Activated gamma-delta T cell treated with Interleukin-2 at 50 U/mL for 16 hours (primary cell): ENCODE data around the gene DHRS7B.
"Not testable (repeated sequence)": the region's sequence is repeated elsewhere in the genome, so short reads cannot be mapped to it uniquely, and the experiment has no call there.

Source experiments
- DNase-seq: peaks from one replicate; pipeline ENCODE4 v3.0.0-alpha.2; 2020

The DHRS7B gene

DNA sequence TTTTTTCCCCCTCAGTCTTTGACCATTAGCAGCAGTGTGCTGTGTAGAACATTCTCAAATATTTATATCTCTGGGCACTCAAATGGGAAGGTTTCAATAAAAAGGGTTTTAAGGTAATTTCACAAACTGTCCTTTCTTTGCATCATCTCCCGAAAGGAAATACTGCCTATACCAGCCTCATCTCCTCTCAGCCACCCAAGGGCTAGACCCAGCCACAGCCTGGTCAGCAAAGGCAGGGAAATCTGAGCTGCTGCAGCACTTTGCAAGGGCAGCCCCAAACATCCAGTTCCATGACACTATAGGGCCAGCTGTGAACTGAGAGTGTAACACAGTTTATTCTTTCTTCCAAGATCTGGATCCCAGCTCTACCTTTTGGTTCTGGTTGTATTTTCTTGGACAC, 58.3 kb downstream of the DHRS7B start:
- DNase-seq = no peak

DNA sequence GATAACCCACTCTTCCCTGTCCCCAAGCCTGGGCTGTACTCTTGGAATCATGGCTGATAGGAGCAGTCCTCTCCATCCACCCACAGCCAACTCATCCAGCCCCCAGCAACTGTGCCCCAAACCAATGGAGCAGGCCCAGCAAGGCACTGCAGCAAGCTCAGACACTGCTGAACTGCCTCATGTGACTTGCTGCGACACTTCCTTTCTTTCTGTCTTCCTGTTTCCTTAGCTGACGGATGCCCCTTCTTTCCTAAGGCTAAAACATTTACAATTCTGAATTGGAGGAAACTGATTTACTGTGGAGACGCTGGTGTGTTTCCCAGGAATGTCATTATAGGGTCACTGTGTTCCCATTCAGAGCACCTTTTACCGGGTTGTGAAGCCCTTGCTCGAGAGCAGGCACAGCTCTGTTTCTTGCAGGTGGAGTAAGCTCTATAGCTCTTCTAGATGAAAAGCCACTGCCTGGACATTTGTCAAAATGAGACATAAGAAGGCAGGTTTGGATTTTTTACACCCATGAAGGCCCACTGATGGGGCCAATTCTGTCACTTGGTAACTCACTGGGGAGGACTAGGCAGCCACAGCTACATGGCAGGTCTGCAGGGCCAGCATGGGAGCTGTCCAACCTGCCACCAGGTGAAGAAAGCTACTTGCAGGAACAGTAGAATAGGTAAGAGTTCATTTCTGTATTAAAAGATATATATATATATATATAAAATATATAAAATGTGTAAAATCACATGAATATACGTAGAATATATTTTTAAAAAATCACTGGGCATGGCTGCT, 59.8 kb downstream of the DHRS7B start:
- no peak for DNase-seq

DNA sequence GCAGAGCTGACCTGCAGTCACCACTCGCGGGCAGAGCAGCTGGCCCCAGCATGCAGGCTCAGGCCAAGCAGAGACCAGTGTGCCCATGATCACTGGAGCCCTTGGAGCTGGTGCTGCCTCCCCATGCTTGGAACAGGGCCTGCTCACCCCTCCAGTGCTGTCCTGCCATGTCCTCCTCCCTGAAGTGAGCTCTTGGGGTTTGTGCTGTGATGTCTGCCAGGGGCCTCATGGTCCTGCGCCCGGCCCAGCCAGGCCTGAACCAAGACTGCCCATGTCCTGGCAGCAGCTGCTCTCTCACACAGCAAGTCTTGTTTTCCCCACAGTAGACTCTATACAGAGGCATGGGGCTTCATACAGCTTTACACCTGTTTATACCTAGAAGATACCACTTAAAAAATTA, 62.6 kb downstream of the DHRS7B start:
- no peak for DNase-seq

DNA sequence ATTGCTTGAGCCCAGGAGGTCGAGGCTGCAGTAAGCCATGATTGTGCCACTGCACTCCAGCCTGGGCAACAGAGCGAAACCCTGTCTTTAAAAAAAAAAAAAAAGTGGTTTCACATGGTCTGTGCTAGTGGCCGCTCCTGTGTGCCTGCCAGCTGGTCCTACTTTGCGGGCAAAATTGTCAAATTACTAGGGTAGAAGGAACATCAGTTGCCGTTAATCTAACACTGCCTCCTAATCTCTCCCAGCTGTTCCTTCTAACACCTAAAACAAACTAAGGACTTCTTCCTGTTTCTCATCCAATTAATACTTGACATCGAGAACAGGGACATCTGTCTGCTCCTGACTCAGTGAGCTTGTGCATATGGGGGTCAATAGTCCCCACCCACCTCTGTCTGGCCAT, 63.3 kb downstream of the DHRS7B start:
- DNase-seq = no peak

DNA sequence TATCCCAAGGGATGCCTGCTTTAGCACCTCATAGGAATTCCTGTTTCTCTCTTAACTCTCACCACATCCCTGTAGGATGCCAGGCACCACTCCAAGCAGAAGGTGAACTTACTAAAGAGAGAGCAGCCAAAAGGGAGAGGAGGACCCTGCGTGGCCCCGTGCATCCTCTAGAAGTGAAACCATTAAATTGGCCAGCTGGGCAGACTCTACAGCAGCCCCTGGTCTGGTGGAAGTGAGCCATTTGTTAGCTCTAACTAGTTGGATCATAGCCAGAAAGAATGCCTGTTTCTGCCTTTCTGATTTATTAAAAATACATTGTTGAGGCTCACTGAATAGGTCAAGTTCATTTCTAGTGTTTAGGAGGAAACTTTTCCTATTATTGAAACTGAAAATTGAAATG, 64.9 kb downstream of the DHRS7B start:
- DNase-seq = no peak

DNA sequence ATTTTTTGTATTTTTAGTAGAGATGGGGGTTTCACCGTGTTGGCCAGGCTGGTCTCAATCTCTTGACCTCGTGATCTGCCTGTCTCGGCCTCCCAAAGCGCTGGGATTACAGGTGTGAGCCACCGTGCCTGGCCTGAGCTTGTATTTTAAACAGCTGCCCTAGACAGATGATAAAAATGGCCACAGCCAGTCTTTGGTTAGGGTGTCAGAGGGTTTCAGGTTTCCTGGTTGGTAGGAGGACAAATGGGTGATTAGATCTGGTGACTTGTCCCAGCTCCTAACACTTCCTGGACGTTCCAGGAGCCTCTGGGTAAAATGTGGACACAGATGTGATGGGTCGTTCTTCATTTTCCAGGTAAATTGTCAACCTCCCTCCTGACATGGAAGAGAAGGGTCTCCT, 65.7 kb downstream of the DHRS7B start:
- not testable (repeated sequence) for DNase-seq

DNA sequence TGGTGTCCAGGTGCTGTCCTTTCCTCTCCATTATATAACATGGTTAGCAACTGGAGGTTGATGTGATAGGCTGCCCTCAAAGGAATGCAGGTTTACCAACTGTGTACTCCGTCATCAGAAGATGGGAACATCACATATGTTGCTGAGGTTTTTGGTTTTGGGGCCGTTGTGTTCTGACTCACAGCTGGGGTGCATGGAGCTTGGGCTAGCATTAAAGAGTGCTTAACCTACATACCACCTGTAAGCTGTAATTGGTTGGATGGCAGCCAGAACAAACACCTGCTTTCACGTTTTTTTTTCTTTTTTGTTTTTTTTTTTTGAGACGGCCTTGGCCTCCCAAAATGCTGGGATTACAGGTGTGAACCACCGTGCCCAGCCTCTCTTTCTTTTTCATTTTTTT, 66.3 kb downstream of the DHRS7B start:
- DNase-seq = no peak

DNA sequence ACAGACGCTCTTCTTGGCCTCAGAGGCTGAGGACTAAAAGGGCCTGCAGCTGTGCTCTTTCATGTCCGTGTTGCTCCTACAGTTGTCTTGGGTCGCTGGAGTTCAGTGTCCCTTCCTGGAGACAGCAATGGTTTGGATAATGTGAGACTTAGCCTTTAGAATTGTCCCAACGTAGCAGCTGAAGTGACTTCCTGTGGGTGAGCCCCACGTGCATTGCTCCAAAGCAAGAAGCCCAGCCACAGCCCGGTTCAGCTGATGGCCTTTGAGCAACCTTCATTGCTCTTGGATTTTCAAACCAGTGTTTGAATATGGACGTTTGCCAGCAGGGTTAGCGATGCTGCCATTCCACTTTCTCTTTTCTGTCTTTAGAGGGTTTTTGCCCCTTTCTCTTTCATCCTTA, 67.5 kb downstream of the DHRS7B start:
- DNase-seq = no peak

DNA sequence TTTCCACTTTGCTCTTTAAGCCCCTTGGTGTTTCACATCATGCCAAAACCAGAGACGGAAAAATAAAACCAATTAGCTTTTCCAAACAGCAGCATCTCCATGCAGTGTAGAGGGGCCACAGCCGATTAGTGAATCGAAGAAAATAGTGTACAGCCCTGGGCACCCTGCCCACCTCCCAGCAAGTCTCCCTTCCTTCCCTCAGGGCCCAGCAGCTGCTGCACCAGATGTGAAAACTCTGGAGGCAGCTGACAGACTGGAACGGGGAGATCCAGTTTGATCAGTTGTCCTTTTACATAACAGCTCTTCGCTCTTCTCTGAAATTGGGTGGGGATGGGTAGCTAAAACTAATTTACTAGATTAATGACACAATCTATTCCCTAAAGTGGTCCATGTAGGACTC, 67.9 kb downstream of the DHRS7B start:
- DNase-seq = no peak

DNA sequence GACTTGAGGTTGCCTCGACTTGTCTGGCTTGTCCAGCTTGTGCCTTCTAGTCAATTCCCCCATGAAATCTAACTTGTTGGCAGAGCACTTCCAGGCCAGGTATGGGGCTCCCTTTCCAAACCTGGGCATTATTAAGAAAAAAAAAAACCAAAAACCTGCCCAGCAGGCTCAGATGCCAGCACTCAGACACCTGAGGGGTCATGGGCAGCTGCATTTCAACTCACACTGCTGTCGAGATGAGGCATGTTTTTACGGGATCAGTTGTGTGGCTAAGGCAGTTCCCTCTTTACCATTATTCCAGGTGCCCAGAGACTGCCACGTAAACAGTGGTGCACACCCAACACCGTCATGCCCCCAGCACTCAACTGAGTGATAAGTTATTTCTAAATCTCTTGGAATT, 69.4 kb downstream of the DHRS7B start:
- no peak for DNase-seq

DNA sequence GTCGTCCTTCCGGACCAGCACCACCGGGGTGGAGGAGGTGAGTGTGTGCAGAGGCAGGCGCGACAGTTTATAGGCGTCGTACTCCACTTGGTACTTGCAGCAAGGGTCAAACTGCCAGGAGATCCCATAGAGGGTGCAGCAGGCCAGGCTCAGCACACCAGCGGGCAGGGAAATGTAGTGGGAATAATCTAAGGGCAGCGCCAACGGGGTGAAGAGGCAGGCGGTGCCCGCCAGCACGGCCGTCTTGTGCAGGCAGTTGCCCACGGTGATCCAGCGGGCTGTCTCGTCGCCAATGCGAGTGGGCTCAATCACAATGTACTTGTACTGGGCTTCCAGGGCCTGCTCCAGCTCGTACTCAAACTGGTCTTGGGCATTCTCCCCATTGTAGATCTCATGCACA, 71.6 kb downstream of the DHRS7B start:
- DNase-seq = no peak

DNA sequence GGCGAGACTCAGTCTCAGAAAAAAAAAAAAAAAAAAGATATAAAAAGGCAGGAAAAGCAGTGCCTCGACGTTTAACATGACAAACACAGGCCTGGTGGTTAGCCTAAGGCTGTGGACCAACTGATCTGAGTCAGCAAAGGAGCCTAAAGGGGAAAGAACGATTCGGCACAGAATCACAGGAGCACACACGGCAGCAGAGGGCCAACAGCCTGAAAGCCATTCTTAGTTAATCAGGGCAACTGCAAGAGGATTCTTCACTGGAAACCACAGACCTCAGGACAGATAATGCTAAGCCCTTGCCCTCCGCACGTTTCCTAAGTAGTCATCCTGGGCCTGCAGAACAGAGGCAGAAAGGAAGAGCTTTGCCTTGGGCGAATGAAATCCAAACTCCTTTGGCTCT, 72.5 kb downstream of the DHRS7B start:
- DNase-seq = no peak

DNA sequence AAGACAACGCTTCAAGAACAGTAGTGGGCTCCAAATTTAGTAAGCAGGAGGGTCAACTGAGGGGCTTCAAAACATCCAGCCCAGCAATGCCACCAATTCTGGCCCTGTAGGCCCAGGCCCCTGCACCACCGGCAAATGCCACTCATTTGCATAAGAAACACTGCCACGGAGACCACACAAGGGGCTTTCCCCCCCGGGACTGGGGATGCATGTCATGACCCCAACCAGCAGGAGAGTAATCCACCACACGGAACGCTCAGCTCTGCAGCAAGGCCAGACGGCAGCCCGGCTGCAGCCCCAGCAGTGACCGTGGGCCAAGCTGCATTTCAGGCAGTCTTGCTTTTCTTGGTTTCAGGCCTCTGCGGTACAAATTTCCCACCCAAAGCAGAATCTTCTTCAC, 73.1 kb downstream of the DHRS7B start:
- DNase-seq = no peak

DNA sequence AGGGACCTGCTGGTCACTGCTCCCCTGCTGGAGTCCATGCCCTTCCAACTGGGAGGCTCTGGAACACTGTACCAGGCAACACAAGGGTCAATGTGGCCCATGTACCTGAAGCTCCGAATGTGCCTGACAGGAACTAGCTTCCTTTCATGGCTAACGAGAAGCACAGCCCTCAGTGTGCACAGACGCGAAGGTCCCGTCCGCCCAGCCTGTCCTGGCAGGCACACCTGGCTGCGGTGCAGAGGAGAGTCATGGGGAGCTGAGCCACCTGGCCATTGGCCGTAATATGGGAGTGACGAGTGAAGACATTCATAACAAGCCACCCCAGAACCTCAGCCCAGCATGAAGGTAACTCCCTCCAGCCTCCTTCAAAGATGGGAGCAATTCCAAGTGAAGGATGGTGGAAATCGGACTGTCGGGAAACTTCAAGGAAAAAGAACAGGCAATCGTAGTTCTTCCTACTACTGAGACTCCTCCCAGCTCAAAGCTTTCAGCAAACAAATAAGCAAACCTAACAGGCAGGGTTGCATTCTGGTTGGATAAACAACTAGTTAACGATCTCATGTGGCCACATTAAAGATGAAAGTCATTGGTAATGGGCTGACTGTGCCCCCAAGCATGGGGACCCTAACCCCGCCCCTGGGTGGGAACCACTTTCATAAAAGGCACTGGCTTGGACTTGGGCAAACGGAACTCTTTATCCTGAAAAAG, 74.0 kb downstream of the DHRS7B start:
- DNase-seq = no peak

DNA sequence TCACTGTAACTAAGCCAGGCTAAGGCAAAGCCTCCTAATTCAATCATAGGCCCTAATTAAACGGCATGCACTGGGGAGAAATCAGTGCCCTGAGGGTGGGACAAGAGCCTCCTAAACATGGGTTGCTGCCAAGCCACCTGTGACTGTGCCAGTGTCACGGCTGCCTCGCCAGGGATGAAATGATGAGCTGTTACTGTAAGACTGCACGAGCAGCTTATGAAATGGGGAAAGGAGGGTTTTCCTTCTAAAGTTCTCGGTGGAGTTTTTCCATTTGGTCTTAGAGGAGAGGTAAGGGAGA, 74.5 kb downstream of the DHRS7B start:
- no peak for DNase-seq

DNA sequence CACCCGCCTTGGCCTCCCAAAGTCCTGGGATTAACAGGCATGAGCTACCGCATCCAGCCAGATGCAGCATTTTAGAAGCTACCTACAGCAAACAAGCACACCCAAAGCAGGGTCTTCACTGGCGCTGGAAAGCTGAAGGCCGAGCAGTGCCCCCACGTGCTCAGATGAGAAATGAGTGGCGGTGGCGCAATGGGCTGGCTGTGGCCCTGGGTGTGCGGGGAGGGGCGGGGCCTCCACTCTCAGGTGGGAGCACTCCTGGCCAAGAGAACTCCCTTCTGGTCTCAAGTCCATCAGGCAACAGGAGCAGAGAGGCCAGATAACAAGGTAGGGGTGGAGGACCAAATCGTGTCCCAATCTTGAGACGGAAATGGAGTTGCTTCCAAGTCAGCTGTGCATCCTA, 75.1 kb downstream of the DHRS7B start:
- no peak for DNase-seq

DNA sequence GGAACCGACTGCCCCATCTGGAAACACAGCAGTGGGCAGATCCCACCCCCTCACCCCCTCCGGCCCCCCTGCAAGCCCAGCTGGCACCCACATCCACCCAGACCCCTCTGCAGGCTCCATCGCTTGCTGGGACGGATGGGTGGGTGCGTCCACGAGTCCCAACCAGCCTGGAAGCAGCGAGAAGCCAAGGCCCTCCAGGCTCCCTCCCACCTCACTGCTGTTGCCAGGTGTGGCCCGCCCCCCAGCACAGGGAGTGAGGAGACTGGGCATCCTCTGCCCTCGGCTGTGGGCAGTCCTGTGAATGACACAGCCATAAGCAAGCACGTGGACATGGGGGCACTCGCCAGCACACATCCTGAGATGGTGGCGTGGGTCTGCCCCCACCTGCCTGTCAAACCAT, 75.7 kb downstream of the DHRS7B start:
- no peak for DNase-seq

DNA sequence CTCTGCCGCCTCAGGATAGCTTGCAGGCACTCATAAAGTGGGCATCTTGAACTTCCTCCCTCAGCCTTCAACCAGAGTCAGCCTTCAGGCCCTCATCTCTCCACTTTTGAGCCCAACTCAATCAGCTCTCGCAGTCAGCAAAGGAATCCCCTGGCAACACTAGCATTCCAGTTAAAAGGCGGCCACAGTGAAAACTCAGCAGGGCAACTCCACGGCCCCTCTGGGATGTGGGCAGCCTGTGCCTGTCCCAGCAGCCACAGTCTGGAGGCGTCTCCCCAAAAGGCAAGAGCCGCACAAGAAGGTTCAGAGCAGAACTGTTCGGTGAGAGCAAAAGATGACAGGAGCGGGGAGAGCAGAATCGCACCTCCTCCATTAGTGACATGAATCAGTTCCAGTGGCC, 78.2 kb downstream of the DHRS7B start:
- no peak for DNase-seq

DNA sequence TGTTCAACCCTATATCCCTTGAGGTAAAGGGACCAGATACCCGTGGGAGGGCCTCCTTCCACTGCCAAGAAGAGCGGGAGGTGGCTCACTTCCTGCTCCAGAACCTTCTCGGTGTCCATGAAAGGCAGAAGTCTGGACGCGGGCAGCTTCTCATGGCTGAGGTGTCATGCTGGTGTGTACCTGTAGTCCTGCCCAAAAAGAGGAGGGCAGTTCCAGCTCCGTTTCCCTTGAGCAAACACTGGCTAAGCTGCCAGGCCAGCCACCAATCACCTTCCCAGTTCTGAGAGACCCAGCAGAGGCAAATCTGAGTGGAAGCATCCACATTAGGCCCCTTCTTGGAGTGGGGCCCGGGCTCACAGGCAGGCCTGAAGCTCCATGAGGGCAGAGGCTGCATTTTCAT, 81.6 kb downstream of the DHRS7B start:
- DNase-seq = no peak

DNA sequence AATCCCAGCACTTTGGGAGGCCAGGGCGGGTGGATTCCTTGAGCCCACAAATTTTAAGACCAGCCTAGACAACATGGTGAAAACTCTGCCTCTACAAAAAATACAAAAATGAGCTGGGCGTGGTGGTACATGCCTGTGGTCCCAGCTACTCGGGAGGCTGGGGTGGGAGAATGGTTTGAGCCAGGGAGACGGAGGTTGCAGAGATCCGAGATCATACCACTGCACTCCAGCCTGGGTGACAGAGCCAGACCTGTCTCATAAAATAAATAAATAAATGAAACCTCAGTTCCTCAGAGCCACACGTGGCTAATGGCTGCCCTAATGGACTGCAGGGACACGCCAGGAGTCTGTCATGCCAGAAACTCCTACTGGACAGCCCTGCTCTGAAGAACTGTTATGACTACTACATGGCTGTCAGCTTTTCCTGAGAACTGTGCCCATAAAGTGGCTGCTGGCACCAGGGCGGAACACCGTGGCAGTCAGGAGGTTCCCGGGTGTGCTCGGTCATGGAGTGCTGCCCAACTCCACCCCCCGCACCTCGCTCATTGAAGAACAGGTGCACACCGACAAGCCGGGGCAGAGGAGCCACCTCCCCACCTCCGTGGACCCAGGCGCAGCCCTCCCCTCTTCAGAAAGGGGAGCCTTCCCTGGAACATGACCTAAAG, 82.9 kb downstream of the DHRS7B start:
- DNase-seq = no peak

DNA sequence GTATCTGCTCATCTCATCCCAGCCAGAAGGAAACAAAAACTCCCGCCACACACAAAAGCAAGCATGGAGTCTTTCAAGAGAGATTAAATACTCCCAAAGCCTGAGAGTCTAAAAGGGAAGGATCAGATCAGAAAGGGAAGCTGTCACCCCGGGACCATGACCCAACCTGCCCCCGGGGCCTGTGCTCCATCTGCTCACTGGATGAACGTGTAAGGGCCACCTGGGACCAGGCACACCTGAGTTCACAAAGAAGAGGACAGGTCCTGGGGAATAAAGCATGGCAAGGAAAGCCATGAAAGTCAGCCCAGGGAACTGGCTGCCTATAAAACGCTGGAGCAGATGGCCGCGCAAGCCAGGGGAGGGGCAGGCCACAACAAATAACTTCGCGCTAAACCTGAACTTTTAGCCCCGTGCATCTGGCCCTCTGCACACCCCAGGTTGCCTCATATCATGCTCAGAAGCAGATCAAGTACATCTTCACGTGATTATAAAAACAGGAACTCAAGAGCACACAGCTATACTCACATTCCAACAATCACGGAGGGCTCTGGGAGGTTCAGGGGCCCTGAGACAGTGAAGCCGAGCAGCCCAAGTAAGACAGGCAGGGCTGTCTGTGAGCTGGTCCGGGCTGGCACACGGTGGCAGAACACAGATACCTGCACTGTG, 83.8 kb downstream of the DHRS7B start:
- no peak for DNase-seq

DNA sequence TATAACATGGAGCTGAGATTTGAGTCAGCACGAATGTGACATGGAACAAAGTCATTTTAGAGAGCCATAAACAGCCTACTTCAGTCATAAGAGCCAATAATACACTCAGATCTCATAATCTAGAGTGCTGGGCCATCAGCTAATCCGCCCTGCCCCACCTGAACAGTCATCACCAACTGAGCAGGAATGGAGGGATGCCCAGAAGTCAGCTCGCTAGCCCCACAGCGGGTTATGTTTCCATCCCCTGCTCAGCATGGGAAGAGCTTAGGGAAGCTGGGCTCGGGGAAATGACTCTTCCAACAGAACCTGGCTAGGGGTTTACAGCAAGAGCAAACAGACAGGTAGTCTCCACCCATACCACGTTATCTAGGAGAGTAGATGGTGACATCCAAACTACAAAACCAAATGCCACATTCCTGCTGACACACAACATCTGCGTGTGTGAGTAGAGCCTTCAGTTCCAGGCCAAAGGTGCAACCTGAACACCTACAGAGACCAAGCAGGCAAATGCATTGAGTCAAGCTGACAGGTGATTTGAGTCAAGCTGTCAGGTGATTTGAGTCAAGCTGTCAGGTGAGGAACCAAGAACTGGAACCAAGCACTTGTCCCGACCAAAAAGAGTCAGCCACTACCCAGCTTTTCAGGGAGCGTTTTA, 85.2 kb downstream of the DHRS7B start:
- no peak for DNase-seq
